ENCODE results near the gene POLL. TPM values are rescaled to one million over a fixed set of nuclear protein-coding genes. Genes with fewer than 3 reads are reported as not detected.

The POLL gene
- total RNA-seq (2022; extraction: Qiagen RNA extraction; ENCODE audit: low read depth) = 12.2 to 18.8 TPM (median 16.1 TPM) in 5 replicates

DNA sequence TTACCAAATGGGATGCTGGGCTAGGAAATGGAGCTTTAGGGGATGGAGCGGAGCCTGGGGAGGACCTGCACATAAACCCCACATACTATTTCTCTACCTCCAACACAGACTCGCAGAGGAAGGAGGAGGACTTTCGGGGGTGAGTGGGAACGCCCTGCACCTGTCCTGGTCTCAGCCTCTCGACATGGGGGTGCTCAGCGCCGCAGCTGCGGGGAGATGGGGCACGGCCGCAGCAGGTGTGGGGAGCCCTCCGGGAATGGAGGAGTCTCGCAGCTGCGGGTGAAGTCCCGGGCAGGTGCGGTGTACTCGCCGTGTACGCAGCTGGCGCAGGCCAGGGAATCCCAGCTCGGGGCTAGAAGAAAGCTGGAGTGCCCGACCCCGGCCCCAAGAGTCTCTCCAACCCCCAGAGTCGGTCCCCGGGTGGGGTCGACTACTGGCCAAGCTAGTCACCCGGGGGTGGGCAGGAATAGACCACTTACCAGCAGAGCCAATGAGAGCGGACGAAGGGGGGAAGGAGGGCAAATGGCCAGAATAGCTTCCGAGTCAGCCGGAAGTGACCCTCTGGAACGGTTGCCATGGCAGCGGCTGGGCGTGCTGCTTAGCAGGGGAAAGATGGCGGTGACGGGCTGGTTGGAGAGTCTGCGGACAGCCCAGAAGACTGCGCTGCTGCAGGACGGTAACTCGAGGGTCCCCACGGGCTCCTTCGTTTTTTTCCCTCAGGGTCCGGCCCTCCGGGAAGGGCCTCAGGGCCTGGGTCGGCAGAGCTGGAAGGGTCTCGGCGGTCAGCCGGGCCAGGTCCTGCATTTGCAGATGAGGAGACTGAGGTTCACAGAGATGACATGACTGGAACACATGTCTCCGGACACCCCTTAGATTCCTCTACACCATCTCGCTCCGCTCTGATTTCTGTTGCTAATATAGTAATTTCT is at the start of gene POLL, which contains the start of gene DPCD:
POLL (minus strand) TSS at position 533 of the 929 bp plus-strand sequence. CDS start 897 bp downstream, outside the sequence.
DPCD (plus strand) TSS at position 597 of the 929 bp plus-strand sequence; CDS start at position 613, 16 bp downstream.

Other genes starting within 250 kb of the POLL start
- 6.2 to 12.9 TPM (median 10.0 TPM) in 5 replicates for gene BTRC, start 234.1 kb downstream of the POLL start, total RNA-seq (2022; extraction: Qiagen RNA extraction; ENCODE audit: low read depth)
- gene DPCD, start 64 bp upstream of the POLL start, total RNA-seq (2022; extraction: Qiagen RNA extraction; ENCODE audit: low read depth) = 27.2 to 44.8 TPM (median 31.6 TPM) in 5 replicates
- gene FBXW4, start 106.9 kb upstream of the POLL start, total RNA-seq (2022; extraction: Qiagen RNA extraction; ENCODE audit: low read depth) = 20.3 to 25.0 TPM (median 21.8 TPM) in 5 replicates
- not detected in 5 replicates for gene FGF8, start 187.9 kb upstream of the POLL start, total RNA-seq (2022; extraction: Qiagen RNA extraction; ENCODE audit: low read depth)
- 83.0 to 134 TPM (median 110 TPM) in 5 replicates for gene NPM3, start 195.2 kb upstream of the POLL start, total RNA-seq (2022; extraction: Qiagen RNA extraction; ENCODE audit: low read depth)
- gene OGA, start 230.2 kb upstream of the POLL start, total RNA-seq (2022; extraction: Qiagen RNA extraction; ENCODE audit: low read depth) = 69.1 to 82.5 TPM (median 73.9 TPM) in 5 replicates

Measured in A549 treated with ZK216348 at 1 μM for 4 hours (cell line).